Transverse colon (tissue), 4 donors: Measurements from ENCODE around the gene AURKA. TPM values are rescaled to one million over a fixed set of nuclear protein-coding genes. Genes with fewer than 3 reads are reported as not detected.

Experiments used
- DNase-seq: peaks from one replicate; pipeline ENCODE4 v3.0.0-alpha.2; 2019
- H3K27ac ChIP-seq, 4 donors: fragments of 200-600 bp; sonication (generic); 2 replicates each; pipeline ENCODE4 v1.5.1; 2016 to 2018; ENCODE audit warnings: inconsistent platforms in 4 of 4
- H3K27me3 ChIP-seq: fragments of 200-600 bp; sonication (generic); 2 replicates; pipeline ENCODE4 v1.5.1; 2017; ENCODE audit warnings: inconsistent platforms
- H3K36me3 ChIP-seq, 4 donors: fragments of 200-600 bp; sonication (generic); 2 replicates each; pipeline ENCODE4 v1.5.1; 2017 to 2019; ENCODE audit warnings: inconsistent platforms in 4 of 4
- H3K4me1 ChIP-seq, 4 donors: fragments of 200-600 bp; sonication (generic); 2 replicates each; pipeline ENCODE4 v1.5.1; 2017 to 2020; ENCODE audit warnings: inconsistent platforms in 4 of 4
- H3K4me3 ChIP-seq, 4 donors: fragments of 200-600 bp; sonication (generic); 1 replicate in 1 of 4; 2 replicates in 3 of 4; pipeline versions ENCODE4 v1.5.1 to v1.6.1; 2017 to 2019; ENCODE audit warnings: inconsistent platforms in 4 of 4
- H3K9me3 ChIP-seq, 2 donors: fragments of 200-600 bp; sonication (generic); 2 replicates each; pipeline ENCODE4 v1.5.1; 2017 to 2019; ENCODE audit warnings: inconsistent platforms in 2 of 2
- CTCF ChIP-seq, 5 experiments: fragments of 200-600 bp in 3 of 5; fragments of 450-650 bp in 2 of 5; sonication (generic) in 3 of 5; IDR thresholded peaks; 1 replicate in 2 of 5; 2 replicates in 3 of 5; pipeline ENCODE4 v1.5.1; 2016 to 2017; ENCODE audit warnings: antibody characterized with exemption in 5 of 5, inconsistent platforms in 3 of 5, mild to moderate bottlenecking in 2 of 5, moderate library complexity in 1 of 5
- EP300 ChIP-seq: sonication (generic); formaldehyde crosslinking; IDR thresholded peaks from one replicate; pipeline ENCODE4 v1.6.1; 2017; ENCODE audit warnings: antibody characterized with exemption, low read depth
- POLR2A ChIP-seq: fragments of 450-650 bp; IDR thresholded peaks from one replicate; pipeline ENCODE4 v1.6.1; 2016; ENCODE audit warnings: antibody characterized with exemption, mild to moderate bottlenecking, moderate library complexity
- POLR2AphosphoS5 ChIP-seq, 3 donors: sonication (generic); formaldehyde crosslinking; IDR thresholded peaks; one replicate each; pipeline ENCODE4 v1.6.1; 2016; ENCODE audit warnings: antibody characterized with exemption in 3 of 3
- WGBS, 2 donors: methylation state at CpG; one replicate each; pipeline ENCODE4 v1.1.5; 2018; ENCODE audit warnings: low coverage in 1 of 2; 5-methylcytosine and 5-hydroxymethylcytosine counted together
- in situ Hi-C, 4 donors: fragments of 200-750 bp; cut with MboI; loops; one replicate each; pipeline versions ENCODE4 v1.15.0 to v1.15.1; 2017; ENCODE audit warnings: low sequenced_read_pairs in 3 of 4, low pct_ligation_motif_present in 1 of 4, low pct_unique_long_range_greater_than_20kb in 1 of 4
- intact Hi-C: fragments of 100-400 bp; cut with DNase I; formaldehyde crosslinking; loops from one replicate; pipeline ENCODE4 v1.15.1; 2023; ENCODE audit warnings: low total_unique reads
- total RNA-seq, 4 donors: library from RNA; depleted of rRNA; stranded (reverse); fragments of >200 nt; gene quantifications; one replicate each; pipeline ENCODE4 v1.1.0, GENCODE V29; 2016

The AURKA gene
- total RNA-seq, 4 donors from 2014 or later, result 0.75 to 12.4 (median 4.9) TPM

GRCh38 chr20:56426026-56426425 lies 34.0 kb upstream of the AURKA start:
- H3K27ac ChIP-seq, result no peak overlapping the region
- in situ Hi-C loops, result no loop called here
- H3K27me3 ChIP-seq, result no peaks in the 10 kb centered on the region
- TF ChIP-seq EP300 (no peak), CTCF (IDR thresholded peaks at IDR 0.05) (no peak), POLR2A (no peak), POLR2AphosphoS5 (IDR thresholded peaks at IDR 0.05) (no peak)
- intact Hi-C loops, result no loop called here
- H3K9me3 ChIP-seq, result no peaks in the 10 kb centered on the region
- no peak for DNase-seq
- peaks cover 0 to 15% (median 0%) of the 10 kb centered on the region in 4 donors for H3K4me1 ChIP-seq
- 91 to 92% methylated on average over 2 to 9 of the region's 9 CpGs for WGBS, 2 donors
- no peak overlapping the region for H3K4me3 ChIP-seq
- no peaks in the 10 kb centered on the region for H3K36me3 ChIP-seq

- no peak overlapping the region for H3K4me3 ChIP-seq
- WGBS, 2 donors, result 82% methylated on average over 1 of the region's 1 CpG; no CpG with 5 or more reads in 1 of the 2 donors
- DNase-seq, result no peak
- in situ Hi-C loops, result no loop called here
- H3K27me3 ChIP-seq, result no peaks in the 10 kb centered on the region
- H3K36me3 ChIP-seq, result no peaks in the 10 kb centered on the region
- no peaks in the 10 kb centered on the region for H3K9me3 ChIP-seq
- intact Hi-C loops, result no loop called here
- H3K27ac ChIP-seq, result no peak overlapping the region
- TF ChIP-seq POLR2A, result no peak
- no peak for TF ChIP-seq EP300
- TF ChIP-seq CTCF (IDR thresholded peaks at IDR 0.05), result no peak
- no peak for TF ChIP-seq POLR2AphosphoS5 (IDR thresholded peaks at IDR 0.05)
- H3K4me1 ChIP-seq, result peaks cover 0 to 13% (median 0%) of the 10 kb centered on the region in 4 donors
These were observed 32.9 kb upstream of the AURKA start for GRCh38 chr20:56424931-56425330.

- H3K36me3 ChIP-seq, result no peaks in the 10 kb centered on the region
- no peaks in the 10 kb centered on the region for H3K9me3 ChIP-seq
- H3K27ac ChIP-seq, result no peak overlapping the region
- in situ Hi-C loops, result no loop called here
- DNase-seq, result no peak
- H3K27me3 ChIP-seq, result no peaks in the 10 kb centered on the region
- intact Hi-C loops, result no loop called here
- H3K4me1 ChIP-seq, result peaks cover 0 to 6% (median 0%) of the 10 kb centered on the region in 4 donors
- 64 to 66% methylated on average over 1 of the region's 1 CpG for WGBS, 2 donors
- no peak overlapping the region for H3K4me3 ChIP-seq
- no peak for TF ChIP-seq EP300
- no peak for TF ChIP-seq POLR2A
- TF ChIP-seq CTCF (IDR thresholded peaks at IDR 0.05), result no peak
- TF ChIP-seq POLR2AphosphoS5 (IDR thresholded peaks at IDR 0.05), result no peak
These were observed 31.9 kb upstream of the AURKA start for GRCh38 chr20:56423886-56424285.

GRCh38 chr20:56423211-56423610 lies 31.2 kb upstream of the AURKA start:
- peaks cover 0 to 6% (median 0%) of the 10 kb centered on the region in 4 donors for H3K4me1 ChIP-seq
- H3K9me3 ChIP-seq, result no peaks in the 10 kb centered on the region
- WGBS, 2 donors, result 91 to 93% methylated on average over 1 of the region's 1 CpG
- H3K27me3 ChIP-seq, result no peaks in the 10 kb centered on the region
- H3K27ac ChIP-seq, result no peak overlapping the region
- in situ Hi-C loops, result no loop called here
- TF ChIP-seq POLR2AphosphoS5 (IDR thresholded peaks at IDR 0.05) (no peak), POLR2A (no peak)
- no peak overlapping the region for H3K4me3 ChIP-seq
- DNase-seq, result no peak
- H3K36me3 ChIP-seq, result no peaks in the 10 kb centered on the region
- intact Hi-C loops, result no loop called here

- intact Hi-C loops (no loop called here), in situ Hi-C loops (no loop called here)
- Histone ChIP-seq H3K27me3 (no peaks in the 10 kb centered on the region), H3K4me3 (no peak overlapping the region), H3K27ac (no peak overlapping the region), H3K36me3 (no peaks in the 10 kb centered on the region), H3K4me1 (peaks cover 0 to 6% (median 0%) of the 10 kb centered on the region in 4 donors), H3K9me3 (no peaks in the 10 kb centered on the region)
- 69 to 78% methylated on average over 4 of the region's 4 CpGs for WGBS, 2 donors
- TF ChIP-seq POLR2A (no peak), CTCF (IDR thresholded peaks at IDR 0.05) (no peak), EP300 (no peak), POLR2AphosphoS5 (IDR thresholded peaks at IDR 0.05) (no peak)
- no peak for DNase-seq
These were observed 30.8 kb upstream of the AURKA start for GRCh38 chr20:56422824-56423189.
